Vagina (tissue), 2 donors: Measurements from ENCODE around the gene RALA.

Experiments
- POLR2A ChIP-seq, 2 donors: fragments of 450-650 bp; IDR thresholded peaks; one replicate each; pipeline ENCODE4 v1.6.1; 2017; ENCODE audit warnings: antibody characterized with exemption in 2 of 2, mild to moderate bottlenecking in 2 of 2, moderate library complexity in 2 of 2
- POLR2AphosphoS5 ChIP-seq, 2 donors: sonication (generic); formaldehyde crosslinking; IDR thresholded peaks; one replicate each; pipeline ENCODE4 v1.9.0; 2017; ENCODE audit warnings: antibody characterized with exemption in 2 of 2, mild to moderate bottlenecking in 2 of 2, low read depth in 1 of 2; ENCODE audit not compliant: insufficient read depth in 1 of 2
- TF ChIP-seq, protein P1 (sequence below), 3 experiments: fragments of 450-650 bp in 2 of 3; fragments of 200-600 bp in 1 of 3; sonication (generic) in 1 of 3; IDR thresholded peaks; one replicate each; pipeline ENCODE4 v1.5.1; 2017 to 2019; ENCODE audit warnings: antibody characterized with exemption in 3 of 3, mild to moderate bottlenecking in 2 of 3, moderate library complexity in 2 of 3

DNA sequence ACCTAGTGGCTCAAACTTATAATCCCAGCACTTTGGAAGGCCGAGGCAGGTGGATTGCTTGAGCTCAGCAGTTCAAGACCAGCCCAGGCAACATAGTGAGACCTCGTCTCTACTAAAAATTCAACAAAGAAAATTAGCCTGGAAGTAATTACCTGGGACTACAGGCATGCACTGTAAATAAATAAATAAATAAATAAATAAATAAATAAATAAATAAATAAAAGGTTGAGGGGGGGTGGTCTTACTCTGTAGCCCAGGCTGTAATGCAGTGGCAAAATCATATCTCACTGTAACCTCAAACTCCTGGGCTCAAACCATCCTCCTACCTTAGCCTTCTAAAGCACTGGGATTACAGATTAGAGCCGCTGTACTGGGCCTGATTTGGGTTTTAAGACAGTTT, 50.5 kb downstream of the RALA start:
- TF ChIP-seq, protein P1, sequence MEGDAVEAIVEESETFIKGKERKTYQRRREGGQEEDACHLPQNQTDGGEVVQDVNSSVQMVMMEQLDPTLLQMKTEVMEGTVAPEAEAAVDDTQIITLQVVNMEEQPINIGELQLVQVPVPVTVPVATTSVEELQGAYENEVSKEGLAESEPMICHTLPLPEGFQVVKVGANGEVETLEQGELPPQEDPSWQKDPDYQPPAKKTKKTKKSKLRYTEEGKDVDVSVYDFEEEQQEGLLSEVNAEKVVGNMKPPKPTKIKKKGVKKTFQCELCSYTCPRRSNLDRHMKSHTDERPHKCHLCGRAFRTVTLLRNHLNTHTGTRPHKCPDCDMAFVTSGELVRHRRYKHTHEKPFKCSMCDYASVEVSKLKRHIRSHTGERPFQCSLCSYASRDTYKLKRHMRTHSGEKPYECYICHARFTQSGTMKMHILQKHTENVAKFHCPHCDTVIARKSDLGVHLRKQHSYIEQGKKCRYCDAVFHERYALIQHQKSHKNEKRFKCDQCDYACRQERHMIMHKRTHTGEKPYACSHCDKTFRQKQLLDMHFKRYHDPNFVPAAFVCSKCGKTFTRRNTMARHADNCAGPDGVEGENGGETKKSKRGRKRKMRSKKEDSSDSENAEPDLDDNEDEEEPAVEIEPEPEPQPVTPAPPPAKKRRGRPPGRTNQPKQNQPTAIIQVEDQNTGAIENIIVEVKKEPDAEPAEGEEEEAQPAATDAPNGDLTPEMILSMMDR (IDR thresholded peaks at IDR 0.05) = no peak
- TF ChIP-seq POLR2AphosphoS5 (IDR thresholded peaks at IDR 0.05; ENCODE audit: insufficient read depth in 1 of 2, low read depth in 1 of 2) (no peak), POLR2A (IDR thresholded peaks at IDR 0.05) (no peak)
